ENCODE measurements around the gene RBP4.
A peak's percentile ranks its signal among the peaks of the same experiment; 100 is the strongest.
"Not testable (repeated sequence)": the region's sequence is repeated elsewhere in the genome, so short reads cannot be mapped to it uniquely, and the experiment has no call there.

The RBP4 gene

GRCh38 chr10:93565446-93565845 lies 35.6 kb downstream of the RBP4 start:
- no peak for DNase-seq

GRCh38 chr10:93560541-93560940 lies 40.5 kb downstream of the RBP4 start:
- no peak for DNase-seq

- DNase-seq, result no peak
Observed at GRCh38 chr10:93559490-93559889, 41.5 kb downstream of the RBP4 start.

- peak; percentile 62 for DNase-seq
Observed at GRCh38 chr10:93554760-93555432, 46.1 kb downstream of the RBP4 start.

- no peak for DNase-seq
Observed at GRCh38 chr10:93554316-93554663, 46.7 kb downstream of the RBP4 start.

GRCh38 chr10:93553482-93554315 lies 47.3 kb downstream of the RBP4 start:
- DNase-seq, result no peak

GRCh38 chr10:93552780-93553179 lies 48.3 kb downstream of the RBP4 start:
- DNase-seq, result no peak

GRCh38 chr10:93550606-93551005 lies 50.4 kb downstream of the RBP4 start:
- DNase-seq, result no peak

GRCh38 chr10:93548376-93549071 lies 52.5 kb downstream of the RBP4 start:
- DNase-seq, result no peak

GRCh38 chr10:93547522-93547921 lies 53.5 kb downstream of the RBP4 start:
- DNase-seq, result no peak

- not testable (repeated sequence) for DNase-seq
Observed at GRCh38 chr10:93546995-93547394, 54.0 kb downstream of the RBP4 start.

GRCh38 chr10:93542358-93542791 lies 58.7 kb downstream of the RBP4 start:
- no peak for DNase-seq
